Activated T-cell treated with anti-CD3 and anti-CD28 coated beads, Interleukin-2, amount 50 U/mL, for 1 hour (primary cell): ENCODE results near the gene MSMB.
"Not testable (repeated sequence)": the region's sequence is repeated elsewhere in the genome, so short reads cannot be mapped to it uniquely, and the experiment has no call there.

Experiments
- DNase-seq: peaks from one replicate; pipeline ENCODE4 v3.0.0-alpha.2; 2020

The MSMB gene

GRCh38 chr10:46069771-46070463 is 23.8 kb upstream of the MSMB start:
- DNase-seq = no peak

DNA sequence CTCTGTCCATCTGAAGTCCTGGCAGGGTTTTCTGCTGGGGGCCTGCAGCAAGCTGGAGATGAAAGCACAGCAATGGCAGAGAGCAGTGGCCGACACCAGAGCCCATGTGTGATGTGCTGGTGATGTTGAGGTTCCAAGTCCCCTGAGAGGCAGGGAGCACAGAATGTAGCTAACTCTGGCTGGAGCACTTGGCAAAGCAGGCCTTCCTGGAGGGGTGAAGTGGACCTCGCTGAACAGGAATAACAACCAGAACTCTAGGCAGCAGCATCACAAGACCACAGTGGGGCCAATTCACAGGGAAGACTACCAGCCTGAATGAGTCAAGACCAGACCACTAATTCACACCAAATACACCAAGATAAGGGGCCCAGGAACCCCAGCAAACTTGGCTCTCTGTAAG is 22.8 kb upstream of the MSMB start:
- DNase-seq = no peak

GRCh38 chr10:46068117-46068516 is 22.0 kb upstream of the MSMB start:
- DNase-seq = no peak

- no peak for DNase-seq
These were observed 18.3 kb upstream of the MSMB start for GRCh38 chr10:46064269-46064817.

DNA sequence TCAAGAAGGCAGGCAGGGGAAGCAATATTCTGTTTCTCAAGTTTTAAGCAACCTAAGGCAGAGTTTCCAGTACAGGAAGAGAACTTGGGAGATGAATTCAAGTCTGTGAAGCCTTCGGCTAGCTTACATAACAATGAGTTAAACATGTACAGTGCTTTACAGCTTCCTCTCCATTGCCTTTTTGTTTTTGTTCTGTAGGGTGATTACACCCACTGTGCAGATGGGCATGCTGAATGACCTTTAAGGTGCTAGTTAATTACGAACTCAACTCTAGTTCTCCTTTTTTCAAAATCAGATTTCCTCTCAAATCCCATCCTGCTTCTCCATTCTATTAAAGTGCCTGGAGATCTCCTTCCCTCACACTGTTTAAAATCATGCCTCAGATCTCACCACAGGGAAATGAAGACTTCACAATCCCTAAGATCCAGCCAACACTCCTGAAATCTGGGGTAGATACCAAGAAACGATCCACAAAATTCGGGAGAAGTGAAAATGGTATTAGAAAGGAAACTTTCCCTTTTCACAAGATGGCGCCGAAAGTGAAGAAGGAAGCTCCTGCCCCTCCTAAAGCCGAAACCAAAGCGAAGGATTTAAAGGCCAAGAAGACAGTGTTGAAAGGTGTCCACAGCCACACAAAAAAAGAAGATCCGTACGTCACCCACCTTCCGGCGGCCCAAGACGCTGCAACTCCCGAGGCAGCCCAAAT is 16.8 kb upstream of the MSMB start:
- DNase-seq = no peak

DNA sequence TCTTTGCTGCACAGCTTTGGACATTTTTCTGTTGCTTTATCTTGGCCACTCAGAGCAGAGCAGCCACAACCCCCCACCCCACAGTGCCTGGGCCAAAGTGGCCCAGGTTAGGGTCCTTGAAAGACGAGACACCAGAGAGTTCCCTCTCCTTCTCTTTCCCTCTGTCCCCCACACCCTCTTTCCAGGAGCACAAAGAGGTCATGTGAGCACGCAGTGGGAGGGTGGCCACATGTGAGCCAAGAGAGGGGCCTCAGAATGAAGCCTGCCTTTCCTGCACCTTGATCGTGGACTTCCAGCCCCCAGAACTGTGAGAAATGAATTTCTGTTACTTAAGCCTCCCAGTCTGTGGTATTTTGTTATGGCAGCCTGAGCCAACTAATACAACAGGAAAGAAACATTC is 14.6 kb upstream of the MSMB start:
- no peak for DNase-seq

DNA sequence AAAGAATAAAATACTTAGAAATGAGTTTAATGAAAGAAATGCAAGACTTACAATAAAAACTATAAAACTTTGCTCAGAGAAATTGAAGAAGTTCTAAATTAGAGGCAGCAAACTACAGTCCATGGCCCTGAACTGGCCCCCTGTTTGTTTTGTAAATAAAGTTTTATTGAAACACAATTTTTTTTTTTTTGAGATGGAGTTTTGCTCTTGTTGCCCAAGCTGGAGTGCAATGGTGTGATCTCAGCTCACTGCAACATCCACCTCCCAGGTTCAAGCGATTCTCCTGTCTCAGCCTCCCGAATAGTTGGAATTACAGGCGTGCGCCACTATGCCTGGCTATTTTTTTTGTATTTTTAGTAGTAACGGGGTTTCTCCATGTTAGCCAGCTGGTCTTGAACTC is 11.9 kb upstream of the MSMB start:
- DNase-seq = not testable (repeated sequence)

GRCh38 chr10:46057038-46057437 is 11.0 kb upstream of the MSMB start:
- DNase-seq = no peak

GRCh38 chr10:46055771-46056170 is 9.7 kb upstream of the MSMB start:
- DNase-seq = no peak

- no peak for DNase-seq
These were observed 7.7 kb upstream of the MSMB start for GRCh38 chr10:46053534-46054434.

GRCh38 chr10:46052791-46053375 is 6.8 kb upstream of the MSMB start:
- DNase-seq = no peak

GRCh38 chr10:46052057-46052790 is 6.2 kb upstream of the MSMB start:
- no peak for DNase-seq

DNA sequence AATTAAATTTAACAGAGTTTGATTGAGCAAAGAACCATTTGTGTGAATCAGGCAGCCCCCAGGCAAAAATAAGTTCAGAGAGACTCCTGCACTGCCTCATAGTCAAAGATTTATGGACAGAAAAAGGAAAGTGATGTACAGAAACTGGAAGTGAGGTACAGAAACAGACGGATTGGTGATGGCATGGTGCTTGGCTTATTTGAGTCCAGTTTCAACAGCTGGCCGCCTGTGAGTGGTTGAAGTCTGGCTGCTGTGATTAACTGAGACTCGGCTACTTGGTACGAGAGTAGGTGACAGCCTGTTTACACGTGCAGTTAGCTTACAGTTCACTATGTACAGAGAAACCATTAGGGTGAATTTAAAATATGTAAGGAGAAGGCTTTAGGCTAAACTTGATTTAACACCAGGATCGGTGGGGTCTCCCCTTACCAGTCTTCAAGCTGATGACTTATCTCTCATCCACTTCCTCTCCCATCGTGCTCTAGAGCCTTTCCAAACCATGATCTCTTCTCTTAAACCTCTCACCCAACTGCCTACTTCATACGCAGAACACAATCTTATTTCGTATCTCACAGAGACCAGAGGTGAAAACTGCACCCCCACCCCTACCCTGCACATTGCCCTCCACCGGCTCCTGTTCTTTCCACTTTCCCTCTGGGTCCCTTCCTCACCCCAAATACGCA is 5.0 kb upstream of the MSMB start:
- no peak for DNase-seq

DNA sequence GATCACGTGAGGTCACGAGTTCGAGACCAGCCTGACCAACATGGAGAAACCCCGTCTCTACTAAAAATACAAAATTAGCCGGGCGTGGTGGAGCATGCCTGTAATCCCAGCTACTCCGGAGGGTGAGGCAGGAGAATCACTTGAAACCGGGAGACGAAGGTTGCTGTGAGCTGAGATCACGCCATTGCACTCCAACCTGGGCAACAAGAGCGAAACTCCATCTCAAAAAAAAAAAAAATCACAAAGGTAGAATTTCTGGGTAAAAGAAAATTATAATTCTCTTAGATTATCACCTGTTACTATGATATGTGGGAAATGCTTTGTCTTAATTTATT is 3.4 kb upstream of the MSMB start:
- DNase-seq = not testable (repeated sequence)

- DNase-seq = no peak
These were observed 2.1 kb upstream of the MSMB start for GRCh38 chr10:46048152-46048551.

GRCh38 chr10:46042527-46042926 is 3.5 kb downstream of the MSMB start:
- no peak for DNase-seq

DNA sequence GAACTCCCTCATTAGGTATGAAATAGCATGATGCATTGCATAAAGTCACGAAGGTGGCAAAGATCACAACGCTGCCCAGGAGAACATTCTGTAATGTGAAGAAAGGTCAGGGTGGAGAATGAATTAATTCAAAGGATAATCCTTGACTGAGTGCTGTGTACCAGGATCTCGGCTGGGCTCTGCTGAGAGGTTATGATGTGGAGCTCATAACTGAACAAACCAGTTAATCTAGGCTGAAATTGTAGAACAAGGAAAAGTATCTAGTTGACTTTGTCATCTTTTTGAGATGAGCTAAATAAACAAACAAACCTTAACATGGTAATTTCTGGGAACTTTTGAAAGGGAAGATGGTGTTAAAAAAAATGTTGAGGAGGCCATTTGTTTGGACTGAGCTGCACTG is 6.1 kb downstream of the MSMB start:
- DNase-seq = no peak

- DNase-seq = no peak
These were observed 8.8 kb downstream of the MSMB start for GRCh38 chr10:46037107-46037825.

GRCh38 chr10:46035923-46036849 is 9.9 kb downstream of the MSMB start:
- DNase-seq = no peak

GRCh38 chr10:46033602-46034011 is 12.5 kb downstream of the MSMB start:
- DNase-seq = no peak
